ENCODE data around the gene RAB11FIP4. TPM values are rescaled to one million over a fixed set of nuclear protein-coding genes. Genes with fewer than 3 reads are reported as not detected.

RAB11FIP4 gene
- total RNA-seq, 1 donor from 2014 or later, result 10.2 TPM

DNA sequence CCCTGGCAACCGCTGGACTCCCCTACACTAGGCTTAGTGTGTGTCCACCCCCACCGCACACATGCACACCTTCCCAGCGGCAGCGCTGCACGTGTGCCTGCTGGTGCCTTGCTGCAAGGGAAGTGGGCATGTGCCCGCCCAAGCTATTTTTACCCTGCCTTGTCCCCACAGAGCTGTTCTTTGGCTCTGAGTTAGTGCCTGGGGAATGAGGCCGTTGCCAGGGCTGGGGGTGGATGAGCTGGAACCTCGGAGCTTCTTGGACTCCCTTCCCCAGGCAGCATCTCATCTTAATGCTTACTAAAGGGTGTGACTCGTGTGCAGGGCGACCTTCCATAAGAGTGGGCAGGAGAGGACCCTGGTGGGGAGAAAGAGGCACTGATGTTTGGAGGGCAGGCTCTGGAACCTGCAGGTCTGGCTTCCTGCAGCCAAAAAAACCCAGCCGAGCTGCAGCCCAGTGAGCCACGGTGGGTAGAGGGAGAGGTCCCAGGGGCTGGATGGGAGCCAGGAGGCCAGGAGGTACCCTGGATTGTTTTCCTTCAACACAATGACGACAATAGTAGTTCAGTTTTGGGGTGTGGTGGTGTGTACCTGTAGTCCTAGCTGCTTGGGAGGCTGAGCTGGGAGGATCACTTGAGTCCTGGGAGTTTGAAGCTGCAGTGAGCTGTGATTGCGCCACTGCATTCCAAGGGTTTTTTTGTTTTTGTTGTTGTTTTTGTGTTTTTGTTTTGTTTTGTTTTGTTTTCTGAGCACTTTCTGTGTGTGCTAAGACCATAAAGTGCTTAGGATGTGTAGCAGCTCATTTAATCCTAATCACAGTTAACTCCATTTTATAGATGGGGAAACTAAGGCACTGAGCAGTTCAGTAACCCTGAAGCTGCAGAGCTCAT is 119.1 kb downstream of the RAB11FIP4 start:
- no peak overlapping the region for H3K27ac ChIP-seq
- H3K4me3 ChIP-seq, result no peak overlapping the region
- H3K9me3 ChIP-seq (ENCODE audit: low read depth), result no peaks in the 10 kb centered on the region
- H3K36me3 Mint-ChIP-seq, result no peaks in the 10 kb centered on the region
- DNase-seq (ENCODE audit: low spot score), result no peak
- TF ChIP-seq, protein P1, sequence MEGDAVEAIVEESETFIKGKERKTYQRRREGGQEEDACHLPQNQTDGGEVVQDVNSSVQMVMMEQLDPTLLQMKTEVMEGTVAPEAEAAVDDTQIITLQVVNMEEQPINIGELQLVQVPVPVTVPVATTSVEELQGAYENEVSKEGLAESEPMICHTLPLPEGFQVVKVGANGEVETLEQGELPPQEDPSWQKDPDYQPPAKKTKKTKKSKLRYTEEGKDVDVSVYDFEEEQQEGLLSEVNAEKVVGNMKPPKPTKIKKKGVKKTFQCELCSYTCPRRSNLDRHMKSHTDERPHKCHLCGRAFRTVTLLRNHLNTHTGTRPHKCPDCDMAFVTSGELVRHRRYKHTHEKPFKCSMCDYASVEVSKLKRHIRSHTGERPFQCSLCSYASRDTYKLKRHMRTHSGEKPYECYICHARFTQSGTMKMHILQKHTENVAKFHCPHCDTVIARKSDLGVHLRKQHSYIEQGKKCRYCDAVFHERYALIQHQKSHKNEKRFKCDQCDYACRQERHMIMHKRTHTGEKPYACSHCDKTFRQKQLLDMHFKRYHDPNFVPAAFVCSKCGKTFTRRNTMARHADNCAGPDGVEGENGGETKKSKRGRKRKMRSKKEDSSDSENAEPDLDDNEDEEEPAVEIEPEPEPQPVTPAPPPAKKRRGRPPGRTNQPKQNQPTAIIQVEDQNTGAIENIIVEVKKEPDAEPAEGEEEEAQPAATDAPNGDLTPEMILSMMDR (IDR thresholded peaks at IDR 0.05), result no peak
- TF ChIP-seq EZH2 (IDR thresholded peaks at IDR 0.05), result no peak
- no peak for TF ChIP-seq EZH2phosphoT487 (IDR thresholded peaks at IDR 0.05)
- no peaks in the 10 kb centered on the region for H3K27me3 ChIP-seq
- no peak overlapping the region for H2AFZ ChIP-seq (replicated peaks)
- no peaks in the 10 kb centered on the region for H3K9me3 Mint-ChIP-seq
- no peak overlapping the region for H3K27ac Mint-ChIP-seq
- peaks cover 6% of the 10 kb centered on the region for H3K79me2 ChIP-seq (ENCODE audit: low read depth)
- no peak overlapping the region for H3K9ac ChIP-seq
- peaks cover 2% of the 10 kb centered on the region for H3K27me3 Mint-ChIP-seq (ENCODE audit: insufficient read depth, low read depth)
- peaks cover 7% of the 10 kb centered on the region for H3K4me1 Mint-ChIP-seq
- H3K36me3 ChIP-seq, result no peaks in the 10 kb centered on the region
- no peaks in the 10 kb centered on the region for H4K20me1 ChIP-seq (ENCODE audit: low read depth)
- H3K4me3 Mint-ChIP-seq, result no peak overlapping the region
- peaks cover 8% of the 10 kb centered on the region for H3F3A ChIP-seq (ENCODE audit: low read depth)
- no peaks in the 10 kb centered on the region for H3K4me1 ChIP-seq
- no peak overlapping the region for H3K4me2 ChIP-seq

DNA sequence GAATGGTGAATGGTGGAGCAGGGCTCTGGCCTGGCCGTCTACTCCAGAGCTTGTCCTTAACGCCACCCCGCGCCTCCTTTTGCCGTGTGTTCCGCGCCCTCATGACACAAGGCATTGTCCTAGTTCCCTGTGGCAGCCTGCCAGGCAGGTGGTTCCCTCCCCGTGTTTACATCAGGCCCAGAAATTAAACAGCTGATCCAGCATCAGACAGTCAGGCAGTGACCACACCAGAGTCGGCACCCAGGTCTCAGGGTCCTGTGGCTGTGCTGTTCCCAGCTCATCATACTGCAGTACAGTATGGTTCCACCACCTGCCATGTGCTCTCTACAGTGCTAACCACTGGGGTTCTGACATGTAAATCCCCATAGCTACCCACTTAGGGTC is 119.7 kb downstream of the RAB11FIP4 start:
- no peaks in the 10 kb centered on the region for H3K9me3 ChIP-seq (ENCODE audit: low read depth)
- Mint-ChIP-seq H3K36me3 (no peaks in the 10 kb centered on the region), H3K27ac (no peak overlapping the region), H3K4me1 (peaks cover 7% of the 10 kb centered on the region), H3K9me3 (no peaks in the 10 kb centered on the region), H3K27me3 (ENCODE audit: insufficient read depth, low read depth) (peaks cover 2% of the 10 kb centered on the region), H3K4me3 (no peak overlapping the region)
- peaks cover 6% of the 10 kb centered on the region for H3K79me2 ChIP-seq (ENCODE audit: low read depth)
- H3K27ac ChIP-seq, result no peak overlapping the region
- H3K27me3 ChIP-seq, result no peaks in the 10 kb centered on the region
- H3K4me1 ChIP-seq, result no peaks in the 10 kb centered on the region
- H4K20me1 ChIP-seq (ENCODE audit: low read depth), result no peaks in the 10 kb centered on the region
- H2AFZ ChIP-seq (replicated peaks), result no peak overlapping the region
- H3F3A ChIP-seq (ENCODE audit: low read depth), result peaks cover 1% of the 10 kb centered on the region
- H3K4me2 ChIP-seq, result no peak overlapping the region
- no peaks in the 10 kb centered on the region for H3K36me3 ChIP-seq
- no peak for DNase-seq (ENCODE audit: low spot score)
- TF ChIP-seq EZH2 (IDR thresholded peaks at IDR 0.05), result no peak
- TF ChIP-seq EZH2phosphoT487 (IDR thresholded peaks at IDR 0.05), result no peak
- TF ChIP-seq, protein P1 (IDR thresholded peaks at IDR 0.05), result no peak
- no peak overlapping the region for H3K4me3 ChIP-seq
- H3K9ac ChIP-seq, result no peak overlapping the region

DNA sequence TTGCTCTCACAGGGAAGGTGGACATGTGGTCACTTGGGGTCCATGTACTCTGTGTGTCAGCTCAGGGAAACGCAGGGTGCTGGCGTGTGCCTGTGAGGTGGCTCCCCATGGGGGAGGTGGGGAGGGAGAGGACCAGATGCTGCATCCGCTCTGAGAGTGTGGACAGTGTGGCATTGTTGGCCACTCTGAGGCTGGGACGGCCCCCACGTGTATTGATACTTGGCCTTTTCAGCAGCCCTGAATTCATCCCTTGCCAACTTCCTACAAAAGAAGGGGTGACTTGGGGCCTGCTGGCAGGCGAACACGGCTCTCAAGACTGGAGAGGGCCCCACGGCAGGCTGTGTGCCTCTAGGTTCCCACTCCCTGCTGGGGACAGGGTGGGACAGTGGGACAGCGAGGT is 120.1 kb downstream of the RAB11FIP4 start:
- DNase-seq (ENCODE audit: low spot score), result no peak
- Histone ChIP-seq H3K4me2 (no peak overlapping the region), H4K20me1 (ENCODE audit: low read depth) (no peaks in the 10 kb centered on the region), H3K4me3 (no peak overlapping the region), H3K27me3 (no peaks in the 10 kb centered on the region), H3K9me3 (ENCODE audit: low read depth) (no peaks in the 10 kb centered on the region), H3K4me1 (no peaks in the 10 kb centered on the region), H3K9ac (no peak overlapping the region), H3F3A (ENCODE audit: low read depth) (no peaks in the 10 kb centered on the region), H2AFZ (replicated peaks) (no peak overlapping the region), H3K27ac (no peak overlapping the region), H3K79me2 (ENCODE audit: low read depth) (peaks cover 4% of the 10 kb centered on the region), H3K36me3 (no peaks in the 10 kb centered on the region)
- Mint-ChIP-seq H3K27me3 (ENCODE audit: insufficient read depth, low read depth) (peaks cover 2% of the 10 kb centered on the region), H3K9me3 (no peaks in the 10 kb centered on the region), H3K27ac (no peak overlapping the region), H3K4me1 (peaks cover 7% of the 10 kb centered on the region), H3K36me3 (no peaks in the 10 kb centered on the region), H3K4me3 (no peak overlapping the region)
- TF ChIP-seq, protein P1 (IDR thresholded peaks at IDR 0.05), result no peak
- TF ChIP-seq EZH2 (IDR thresholded peaks at IDR 0.05) (no peak), EZH2phosphoT487 (IDR thresholded peaks at IDR 0.05) (no peak)

All from neural progenitor cell (in vitro differentiated cells).